GM23248 (cell line): ENCODE measurements around the gene COL27A1.

Source experiments
- EZH2 ChIP-seq: fragments of 200-600 bp; sonication (generic); IDR thresholded peaks from 2 replicates; pipeline ENCODE4 v1.6.1; 2018; ENCODE audit warnings: antibody characterized with exemption, mild to moderate bottlenecking; ENCODE audit not compliant: insufficient read depth, poor library complexity, severe bottlenecking
- EZH2phosphoT487 ChIP-seq: fragments of 200-600 bp; sonication (generic); IDR thresholded peaks from 2 replicates; pipeline ENCODE4 v1.6.1; 2018; ENCODE audit warnings: antibody characterized with exemption, moderate library complexity, mild to moderate bottlenecking, low read depth; ENCODE audit not compliant: insufficient read depth

- TF ChIP-seq EZH2, result no peak
- no peak for TF ChIP-seq EZH2phosphoT487
Measured at GRCh38 chr9:114324492-114324891, 169.2 kb downstream of the COL27A1 start.
